ENCODE results near the gene GBX2.

DNA sequence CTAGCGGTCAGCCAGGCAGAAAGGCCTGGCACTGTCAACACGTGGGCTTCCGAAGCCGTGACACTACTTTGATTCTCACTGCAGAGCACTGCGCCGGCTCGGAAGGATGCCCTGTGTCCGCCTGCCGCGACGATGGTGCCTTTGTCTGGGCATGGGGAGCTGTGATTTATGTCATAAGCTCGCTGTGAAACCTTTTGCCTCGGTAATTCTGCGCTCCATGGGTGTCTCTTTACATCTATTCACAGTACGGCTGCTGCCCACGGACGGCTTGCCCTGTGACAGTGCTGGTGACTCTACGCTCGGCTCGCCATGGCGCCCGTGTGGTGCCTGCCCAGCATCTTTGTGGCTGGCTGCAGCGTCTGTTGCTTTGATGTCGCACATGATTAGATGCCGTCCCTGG is 43.1 kb upstream of the GBX2 start:
- TF ChIP-seq POLR2A (IDR thresholded peaks at IDR 0.05) (no peak), CTCF (IDR thresholded peaks at IDR 0.05) (no peak)

All from lower leg skin (tissue), 3 donors.